ENCODE results near the gene TMEM50A.
"Not testable (repeated sequence)": the region's sequence is repeated elsewhere in the genome, so short reads cannot be mapped to it uniquely, and the experiment has no call there.

TMEM50A gene

DNA sequence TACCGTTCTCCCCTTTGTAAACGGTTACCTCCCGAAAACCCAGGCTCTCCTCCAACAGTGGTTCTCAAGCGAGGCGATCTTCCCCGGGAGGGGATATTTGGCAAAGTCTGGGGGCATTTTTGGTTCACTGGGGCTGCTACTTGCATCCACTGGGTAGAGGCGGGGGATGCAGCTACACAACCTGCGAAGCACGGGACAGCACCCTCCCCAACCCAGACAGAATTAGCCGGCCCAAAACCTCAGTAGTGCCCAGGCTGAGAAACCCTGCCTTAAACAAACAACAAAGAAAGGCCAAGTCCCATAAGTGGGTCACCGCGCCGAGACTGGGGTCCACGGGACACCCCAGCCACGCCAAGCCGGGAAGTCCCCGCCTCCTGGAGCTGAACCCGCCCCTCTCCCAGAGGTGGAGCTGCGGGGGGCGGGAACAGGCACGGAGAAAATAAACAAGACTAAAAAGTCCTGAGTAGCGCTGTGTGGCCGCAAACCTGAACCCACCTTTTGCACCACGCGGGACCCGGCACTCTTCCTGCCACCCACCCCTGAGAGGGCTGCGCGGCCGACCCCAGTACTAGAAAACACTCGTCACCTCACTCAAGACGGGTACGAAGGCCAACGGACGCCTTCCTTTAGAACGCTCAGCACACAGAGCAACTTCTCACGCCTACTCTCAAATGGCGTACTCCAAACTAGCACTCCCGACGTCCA is 499 bp upstream of the TMEM50A start:
- DNase-seq, result not testable (repeated sequence)

DNA sequence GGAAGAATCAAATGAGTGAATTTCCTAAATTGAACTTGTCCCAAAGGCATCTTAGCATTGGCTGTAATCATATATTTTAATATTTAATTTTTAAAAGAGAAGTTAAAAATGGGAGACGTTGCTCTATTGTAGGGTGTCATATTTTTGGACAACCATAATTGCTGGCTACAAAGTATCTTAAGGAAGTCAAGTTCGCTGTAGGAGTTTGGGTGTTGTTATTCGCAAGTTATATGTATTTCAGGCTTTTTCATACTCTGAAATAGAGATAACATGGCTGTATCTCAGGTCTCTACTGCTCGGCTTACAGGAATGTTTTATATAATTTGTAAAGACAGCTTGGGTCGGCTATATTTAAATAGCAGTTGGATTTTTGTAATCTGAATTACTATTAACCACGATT is 852 bp downstream of the TMEM50A start:
- DNase-seq, result no peak

DNA sequence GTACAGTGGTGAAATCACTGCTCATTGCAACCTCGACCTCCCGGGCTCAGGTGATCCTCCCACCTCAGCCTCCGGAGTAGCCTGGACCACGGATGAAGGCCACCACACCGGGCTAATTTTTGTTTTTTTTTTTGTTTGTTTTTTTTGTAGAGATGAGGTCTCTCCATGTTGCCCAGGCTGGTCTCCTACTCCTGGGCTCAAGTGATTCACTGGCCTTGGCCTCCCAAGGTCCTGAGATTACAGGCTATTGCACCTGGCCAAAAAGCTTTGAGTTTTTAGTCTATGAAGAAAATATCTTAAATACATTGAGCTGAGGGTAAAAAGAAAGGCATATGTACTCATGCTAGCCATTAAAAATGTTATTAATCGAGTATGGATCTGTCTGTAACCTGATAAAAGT is 3.6 kb downstream of the TMEM50A start:
- DNase-seq, result no peak

DNA sequence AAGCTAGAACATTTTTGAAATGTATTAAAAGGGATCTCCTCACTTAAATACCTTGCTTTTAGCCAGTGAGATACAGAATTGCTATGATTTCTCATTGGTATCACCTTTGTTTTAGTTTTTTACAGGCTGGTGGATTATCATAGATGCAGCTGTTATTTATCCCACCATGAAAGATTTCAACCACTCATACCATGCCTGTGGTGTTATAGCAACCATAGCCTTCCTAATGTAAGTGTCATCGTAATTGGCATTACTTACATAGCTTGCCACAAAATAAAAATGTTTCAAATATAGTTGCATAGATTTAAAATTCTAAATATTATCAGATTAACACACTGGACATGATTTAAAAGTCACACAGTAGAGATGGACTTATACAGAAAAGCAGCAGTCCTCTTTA is 4.7 kb downstream of the TMEM50A start:
- no peak for DNase-seq

DNA sequence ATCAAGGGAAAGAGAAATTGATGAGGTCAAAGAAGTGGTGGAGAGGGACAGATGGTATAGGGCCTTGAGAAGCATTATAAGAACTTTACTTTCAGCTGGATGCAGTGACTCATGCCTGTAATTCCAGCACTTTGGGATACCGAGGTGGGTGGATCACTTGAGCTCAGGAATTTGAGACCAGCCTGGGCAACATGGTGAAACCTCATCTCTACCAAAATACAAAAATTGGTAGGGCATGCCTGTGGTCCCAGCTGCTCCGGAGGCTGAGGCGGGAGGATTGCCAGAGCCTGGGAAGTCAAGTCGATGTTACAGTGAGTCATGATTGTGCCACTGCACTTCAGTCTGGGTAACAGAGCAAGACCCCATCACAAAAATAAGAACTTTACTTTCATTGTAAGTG is 5.7 kb downstream of the TMEM50A start:
- DNase-seq, result no peak

DNA sequence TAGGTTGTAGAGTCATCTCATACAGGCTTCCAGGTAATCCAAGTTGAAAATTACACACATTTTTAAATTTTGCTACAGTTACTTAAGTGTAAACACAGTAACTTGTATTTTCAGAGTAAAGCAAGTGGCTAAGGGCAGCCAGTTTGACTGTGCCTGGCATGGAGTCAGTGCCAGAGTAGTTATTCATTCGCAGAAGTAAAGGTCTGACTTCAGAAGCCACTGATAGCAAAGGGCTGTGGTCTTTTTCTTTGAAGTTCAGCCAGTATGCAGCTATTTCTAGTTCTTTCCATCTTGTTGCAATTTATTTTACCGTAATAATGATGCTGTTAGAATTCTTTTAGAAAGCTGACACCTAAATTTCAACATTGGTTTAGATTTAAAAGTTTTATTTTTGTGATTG is 9.4 kb downstream of the TMEM50A start:
- DNase-seq, result no peak

DNA sequence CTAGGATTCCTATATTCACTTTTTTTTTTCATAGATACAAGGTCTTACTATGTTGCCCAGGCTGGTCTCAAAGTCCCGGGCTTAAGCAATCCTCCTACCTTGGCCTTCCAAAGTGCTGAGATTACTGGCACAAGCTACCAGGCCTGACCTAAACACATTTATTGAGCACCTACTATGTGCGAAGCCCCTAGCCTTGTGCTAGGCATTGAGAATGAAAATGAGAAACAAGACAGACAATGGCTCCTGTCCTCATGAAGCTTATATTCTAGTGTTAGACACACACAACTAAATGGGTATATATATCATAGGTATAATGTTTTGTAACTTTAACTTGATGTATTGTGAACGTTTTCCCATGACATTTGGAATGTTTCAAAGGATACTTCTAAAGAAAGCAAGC is 11.5 kb downstream of the TMEM50A start:
- DNase-seq, result no peak

DNA sequence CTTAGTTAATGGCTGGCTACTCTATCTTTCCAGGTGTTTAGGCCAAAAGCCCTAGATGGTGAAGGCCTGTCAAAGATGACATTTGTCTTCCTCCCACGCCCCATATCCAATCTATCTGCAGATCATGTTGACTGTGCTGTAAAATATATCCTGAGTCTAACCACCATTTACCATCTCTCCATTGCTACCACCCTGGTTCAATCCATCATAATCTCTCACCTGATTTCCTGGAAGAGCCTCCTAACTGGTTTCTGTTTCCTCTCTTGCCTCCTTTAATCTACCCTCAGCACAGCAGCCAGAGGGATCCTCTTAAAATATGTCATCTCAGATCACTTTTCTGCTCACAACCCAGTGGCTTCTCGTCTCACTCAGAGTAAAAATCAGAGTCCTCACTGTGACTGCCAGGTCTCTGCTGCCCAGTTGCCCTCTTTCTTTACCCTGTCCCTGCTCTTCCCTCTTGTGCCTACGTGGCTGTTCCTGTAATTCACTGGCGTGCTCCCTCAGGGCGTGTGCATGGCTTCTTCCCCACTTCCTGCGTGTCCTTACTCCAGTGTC is 17.8 kb downstream of the TMEM50A start:
- DNase-seq, result no peak

DNA sequence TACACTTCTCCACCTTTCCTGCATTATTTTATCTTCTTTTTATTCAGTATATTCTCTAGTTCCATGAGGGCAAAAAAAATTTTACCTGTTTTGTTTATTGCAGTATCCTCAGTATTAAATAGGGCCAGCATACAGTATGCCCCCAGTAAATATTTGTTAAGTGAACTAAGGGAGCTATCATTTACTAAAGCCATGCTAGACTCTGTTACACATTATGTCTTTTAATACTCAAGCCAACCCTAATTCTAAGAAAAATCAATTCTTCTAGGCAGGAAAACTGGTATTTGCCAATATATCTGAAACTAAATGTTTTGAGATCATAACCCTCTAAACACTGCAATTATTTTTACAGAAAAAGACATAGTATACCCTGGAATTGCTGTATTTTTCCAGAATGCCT is 18.3 kb downstream of the TMEM50A start:
- no peak for DNase-seq

DNA sequence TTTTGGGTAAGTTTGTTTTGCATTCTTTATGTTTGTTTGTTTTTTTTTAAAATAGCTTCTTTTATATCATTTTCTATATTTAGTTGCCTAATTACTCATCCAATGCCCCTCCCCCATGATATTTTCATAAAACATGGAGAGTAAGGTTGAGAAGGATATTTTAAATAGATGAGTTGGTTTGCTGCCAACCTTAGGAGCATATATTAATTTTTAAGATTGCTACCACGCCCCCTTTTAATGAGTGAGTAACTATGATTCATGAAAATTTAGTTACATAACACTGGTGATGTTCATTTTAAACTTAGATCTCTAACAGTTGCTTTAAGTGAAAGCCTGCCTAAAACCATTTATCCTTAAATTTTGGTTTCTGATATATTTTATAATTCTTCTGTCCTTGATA is 18.7 kb downstream of the TMEM50A start:
- no peak for DNase-seq

DNA sequence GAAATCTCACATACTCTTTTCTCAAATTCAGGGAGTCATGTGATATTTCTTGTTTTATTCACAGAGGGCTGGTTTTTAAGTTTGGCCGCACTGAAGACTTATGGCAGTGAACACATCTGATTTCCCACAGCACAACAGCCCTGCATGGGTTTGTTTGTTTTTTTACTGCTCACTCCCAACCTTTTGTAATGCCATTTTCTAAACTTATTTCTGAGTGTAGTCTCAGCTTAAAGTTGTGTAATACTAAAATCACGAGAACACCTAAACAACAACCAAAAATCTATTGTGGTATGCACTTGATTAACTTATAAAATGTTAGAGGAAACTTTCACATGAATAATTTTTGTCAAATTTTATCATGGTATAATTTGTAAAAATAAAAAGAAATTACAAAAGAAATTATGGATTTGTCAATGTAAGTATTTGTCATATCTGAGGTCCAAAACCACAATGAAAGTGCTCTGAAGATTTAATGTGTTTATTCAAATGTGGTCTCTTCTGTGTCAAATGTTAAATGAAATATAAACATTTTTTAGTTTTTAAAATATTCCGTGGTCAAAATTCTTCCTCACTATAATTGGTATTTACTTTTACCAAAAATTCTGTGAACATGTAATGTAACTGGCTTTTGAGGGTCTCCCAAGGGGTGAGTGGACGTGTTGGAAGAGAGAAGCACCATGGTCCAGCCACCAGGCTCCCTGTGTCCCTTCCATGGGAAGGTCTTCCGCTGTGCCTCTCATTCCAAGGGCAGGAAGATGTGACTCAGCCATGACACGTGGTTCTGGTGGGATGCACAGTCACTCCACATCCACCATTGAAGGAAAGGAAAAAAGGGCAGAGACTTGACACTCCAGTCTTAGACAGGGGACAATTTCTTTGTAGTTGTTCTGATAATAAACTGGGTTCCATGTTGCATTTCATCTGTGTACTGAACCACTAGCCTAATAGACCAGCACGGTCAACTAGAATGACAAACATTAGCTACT is 22.8 kb downstream of the TMEM50A start:
- DNase-seq, result no peak

DNA sequence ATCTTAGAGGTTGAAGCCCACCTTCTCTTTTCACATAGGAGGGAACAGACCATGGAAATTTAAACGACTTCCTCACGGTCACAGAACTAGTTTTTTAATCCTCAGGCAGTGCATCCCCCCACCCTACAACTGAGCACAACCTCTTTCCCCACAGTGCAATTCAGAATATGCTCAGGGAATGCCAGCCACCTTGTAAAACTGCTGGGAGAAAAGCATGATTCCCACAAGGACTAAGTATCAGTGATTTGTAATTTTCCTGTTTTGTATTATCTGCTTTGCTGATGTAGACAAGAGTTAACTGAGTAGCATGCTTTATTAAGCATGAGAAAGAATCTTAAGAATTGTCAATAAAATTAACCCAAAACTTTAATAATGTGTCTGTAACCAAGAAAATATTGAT is 23.8 kb downstream of the TMEM50A start:
- no peak for DNase-seq

DNA sequence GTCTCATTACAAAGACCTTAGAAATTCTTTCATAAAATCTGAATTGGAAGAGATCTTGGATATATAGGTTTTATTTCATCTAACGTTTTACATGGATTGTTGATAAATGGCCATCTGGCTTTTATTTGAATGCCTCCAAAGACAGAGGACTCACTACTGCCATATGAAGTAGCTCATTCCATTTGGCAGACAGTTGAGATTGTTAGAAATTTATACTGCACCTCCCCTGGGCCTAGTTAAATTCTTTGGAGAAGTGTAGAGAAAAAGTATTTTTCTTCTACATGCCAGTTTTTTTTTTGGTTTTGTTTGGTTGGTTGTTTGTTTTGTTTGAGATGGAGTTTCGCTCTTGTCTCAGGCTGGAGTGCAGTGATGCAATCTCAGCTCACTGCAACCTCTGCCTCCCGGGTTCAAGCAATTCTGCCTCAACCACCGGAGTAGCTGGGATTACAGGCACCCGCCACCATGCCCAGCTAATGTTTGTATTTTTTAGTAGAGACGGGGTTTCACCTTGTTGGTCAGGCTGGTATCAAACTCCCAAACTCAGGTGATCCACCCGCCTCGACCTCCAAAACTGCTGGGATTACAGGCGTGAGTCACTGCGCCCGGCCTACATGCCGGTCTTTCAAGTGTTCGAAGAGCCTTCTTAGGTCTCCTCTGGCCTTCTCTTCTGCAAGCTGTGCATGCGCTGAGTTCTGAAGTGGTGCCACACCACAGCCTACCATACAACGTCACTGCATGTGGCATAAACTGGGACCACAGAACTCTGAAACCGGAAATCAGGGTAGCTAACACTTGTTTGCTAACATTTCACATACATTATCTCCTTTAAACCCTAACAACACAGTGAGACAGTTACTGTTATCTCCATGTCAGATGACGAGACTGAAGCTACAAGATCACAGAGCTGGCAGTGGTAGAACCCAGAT is 24.8 kb downstream of the TMEM50A start:
- not testable (repeated sequence) for DNase-seq

DNA sequence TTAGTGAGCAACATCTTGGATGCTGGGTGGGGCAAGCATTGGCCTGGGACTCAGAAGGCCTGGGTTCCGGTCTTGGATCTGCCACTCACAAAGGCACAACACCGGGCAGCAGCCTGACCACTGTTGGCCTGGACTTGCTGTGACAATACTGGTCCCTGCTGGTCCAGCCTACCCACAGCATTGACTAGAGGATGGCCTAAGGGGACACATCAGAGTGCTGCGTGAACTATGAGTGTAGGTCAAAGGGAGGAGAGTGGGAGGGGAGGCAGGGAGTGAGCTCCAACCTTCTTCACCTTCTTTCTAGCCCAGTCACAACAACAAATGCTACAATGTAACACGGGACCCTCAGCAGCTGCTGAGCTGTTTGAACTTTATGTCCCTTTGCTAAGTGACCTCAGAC is 31.1 kb downstream of the TMEM50A start:
- DNase-seq, result no peak

DNA sequence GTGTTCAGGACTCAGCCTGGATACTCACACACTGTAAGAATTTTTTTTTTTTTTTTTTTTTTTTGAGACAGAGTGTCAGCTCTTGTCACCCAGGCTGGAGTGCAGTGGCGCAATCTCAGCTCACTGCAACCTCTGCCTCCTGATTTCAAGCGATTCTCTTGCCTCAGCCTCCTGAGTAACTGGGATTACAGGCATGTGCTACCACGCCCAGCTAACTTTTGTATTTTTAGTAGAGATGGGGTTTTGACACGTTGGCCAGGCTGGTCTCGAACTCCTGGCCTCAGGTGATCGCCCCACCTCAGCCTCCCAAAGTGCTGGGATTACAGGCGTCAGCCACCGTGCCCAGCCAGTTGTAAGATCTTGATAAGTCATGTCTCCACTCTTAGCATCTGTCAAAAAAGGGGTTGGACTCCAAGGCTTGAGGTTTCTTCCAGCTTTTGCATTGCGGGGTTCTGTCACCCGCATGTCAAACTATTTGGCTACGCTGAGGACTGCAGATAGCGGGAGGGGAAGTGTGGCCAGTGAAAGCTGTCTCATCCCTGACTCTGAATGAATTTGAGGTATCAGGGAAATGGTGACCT is 31.6 kb downstream of the TMEM50A start:
- not testable (repeated sequence) for DNase-seq

DNA sequence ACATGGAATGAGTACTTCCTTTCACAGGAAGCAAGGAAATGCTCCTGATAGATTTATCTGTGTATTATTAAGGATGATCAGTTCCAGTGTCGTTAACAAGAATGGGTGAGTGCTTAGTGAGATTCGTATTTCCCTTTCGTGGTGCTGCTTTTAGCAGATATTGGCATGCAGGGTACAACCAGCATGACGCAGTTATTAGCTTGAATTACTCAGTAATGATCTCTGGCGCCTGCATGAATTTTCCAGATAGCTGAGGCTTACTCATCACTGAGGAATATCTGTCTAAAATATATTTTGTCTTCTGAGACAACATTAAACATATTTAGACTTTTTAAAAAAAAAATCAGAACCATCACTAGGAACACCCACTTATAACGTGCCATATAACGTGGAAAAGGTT is 33.6 kb downstream of the TMEM50A start:
- not testable (repeated sequence) for DNase-seq

DNA sequence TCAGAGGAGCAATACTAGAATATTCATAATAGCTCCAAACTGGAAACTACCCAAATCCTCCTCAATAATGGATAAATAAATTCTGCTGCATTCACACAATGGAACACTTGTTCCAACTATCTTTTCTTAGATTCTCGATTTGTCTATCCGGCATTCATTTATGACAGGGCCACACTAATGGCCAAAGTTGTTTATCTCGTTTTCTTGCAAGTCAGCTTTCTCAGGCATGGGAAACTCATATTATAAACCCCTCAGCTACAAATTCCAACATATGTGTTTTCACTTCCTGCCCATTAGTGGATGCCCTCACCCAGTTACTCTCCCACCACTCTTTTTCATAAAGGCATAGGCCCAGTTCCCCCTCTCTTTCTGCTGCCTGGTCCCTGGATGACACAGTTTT is 40.2 kb downstream of the TMEM50A start:
- not testable (repeated sequence) for DNase-seq

DNA sequence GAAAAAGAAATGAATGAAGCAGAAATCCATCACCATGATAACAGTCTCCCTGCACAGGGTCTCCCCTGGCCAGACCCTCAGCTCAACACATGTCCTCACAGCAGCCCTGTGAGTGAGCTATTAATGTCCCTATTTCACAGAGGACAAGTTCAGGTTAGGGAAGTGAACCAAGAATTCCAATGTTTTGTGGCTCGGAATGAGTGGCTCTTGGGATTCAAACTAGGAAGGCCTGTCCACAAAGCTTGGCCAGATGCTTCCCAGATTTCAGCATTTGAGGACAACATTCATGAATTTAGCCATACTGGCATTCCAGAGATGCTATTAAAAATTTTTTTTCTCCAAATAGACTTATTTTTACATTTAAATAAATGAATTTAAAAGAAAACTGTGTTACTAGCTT is 44.4 kb downstream of the TMEM50A start:
- DNase-seq, result not testable (repeated sequence)

DNA sequence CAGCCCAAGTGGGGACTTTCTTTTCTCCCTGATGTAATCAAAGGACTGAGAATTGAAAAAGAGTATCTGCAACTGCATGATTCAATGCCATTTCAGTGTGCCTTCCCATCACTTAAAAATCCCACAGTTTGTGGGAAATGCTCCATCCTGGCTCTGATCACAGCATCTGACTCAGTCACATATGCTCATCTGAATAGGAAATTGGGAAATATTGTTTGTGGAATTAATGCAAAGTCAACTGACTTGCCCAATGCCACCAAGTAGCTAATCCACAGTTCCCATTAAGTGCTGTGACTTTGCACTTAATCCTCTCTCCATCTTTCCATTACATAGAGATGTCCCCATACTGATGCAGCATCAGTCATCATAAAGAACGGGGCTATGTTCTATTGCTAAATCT is 45.0 kb downstream of the TMEM50A start:
- DNase-seq, result not testable (repeated sequence)

DNA sequence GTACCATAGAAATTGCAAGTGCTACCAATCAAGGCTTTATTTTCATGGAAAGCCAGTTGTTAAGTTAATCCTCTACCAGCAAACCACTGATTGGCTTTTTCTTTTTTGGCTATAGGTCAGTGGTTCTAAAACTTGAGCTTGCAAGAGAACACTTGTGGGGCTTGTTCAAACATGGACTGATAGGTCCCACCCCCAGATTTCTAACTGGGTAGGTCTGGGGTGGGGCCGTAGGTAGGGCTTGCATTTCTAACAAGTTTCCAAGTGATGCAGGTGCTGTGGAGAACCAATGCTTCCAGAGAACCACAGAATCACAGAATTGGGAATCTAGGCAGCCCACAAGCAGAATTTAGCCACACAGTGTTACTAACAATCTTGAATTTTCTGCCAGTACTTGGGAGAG is 45.7 kb downstream of the TMEM50A start:
- DNase-seq, result not testable (repeated sequence)

DNA sequence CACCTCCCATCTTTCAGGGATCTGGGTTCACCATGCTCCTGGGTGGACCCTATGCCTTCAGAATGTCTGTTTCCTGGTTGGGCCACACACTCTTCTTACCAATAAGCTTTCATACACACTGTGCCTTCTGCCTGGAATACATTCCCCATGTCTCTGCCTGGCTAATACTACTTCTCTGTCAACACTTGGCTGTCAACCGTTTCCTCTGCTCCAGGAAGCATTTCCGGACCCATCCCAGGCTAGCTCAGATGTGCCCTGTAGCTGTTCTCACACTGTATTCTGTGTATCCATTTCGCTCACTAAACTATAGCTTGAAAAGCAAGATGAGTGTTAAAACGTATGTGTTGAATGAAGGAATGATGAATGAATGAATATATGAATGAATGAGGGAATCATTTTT is 49.0 kb downstream of the TMEM50A start:
- not testable (repeated sequence) for DNase-seq

DNA sequence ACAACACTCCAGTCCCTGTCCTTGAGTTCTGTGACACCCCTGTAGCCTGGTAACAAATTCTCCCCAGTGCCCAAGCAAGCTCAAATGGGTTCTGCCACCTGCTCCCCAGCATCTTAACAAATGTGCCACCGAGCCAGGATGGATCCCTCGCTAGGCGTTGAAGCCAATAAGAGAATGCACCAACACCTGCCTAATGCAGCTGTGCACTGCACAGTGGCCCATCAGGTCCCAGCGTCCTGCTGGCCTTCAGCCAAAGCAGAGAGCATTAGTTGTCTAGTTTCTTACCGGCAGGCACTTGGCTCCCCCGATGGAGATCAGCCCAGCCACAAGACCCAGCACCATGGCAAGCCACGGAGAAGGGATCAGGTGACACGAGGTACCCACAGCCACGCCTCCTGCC is 50.6 kb downstream of the TMEM50A start:
- DNase-seq, result not testable (repeated sequence)
